HCT116 (cell line): Measurements from ENCODE around the gene OR1F1. TPM values are rescaled to one million over a fixed set of nuclear protein-coding genes. Genes with fewer than 3 reads are reported as not detected.

Experiments
- ATAC-seq: fragments of 200-7000 bp; cut with Tn5 transposase; 2 replicates; pipeline ENCODE4 v1.9.1; 2020; ENCODE audit warnings: mild to moderate bottlenecking, moderate library complexity
- BruUV-seq: library from RNA; stranded (reverse); fragments of 400-500 nt; replicated peaks from 2 replicates; lab custom pipeline; 2021; lab: Mats Ljungman, UMichigan
- CTCF ChIA-PET: fragments of 300-600 bp; sonication (Branson Sonifier 250); formaldehyde crosslinking; loops from one replicate; lab custom pipeline; 2021; ENCODE audit warnings: antibody characterized with exemption; lab: Charles Lee
- POLR2A ChIA-PET: fragments of 300-600, 350-600 bp; sonication (Branson Sonifier 250); formaldehyde crosslinking; loops from one replicate; lab custom pipeline; 2021; ENCODE audit warnings: antibody characterized with exemption; lab: Charles Lee
- RAD21 ChIA-PET, 2 experiments: fragments of 300-600 bp; sonication (Branson Sonifier 250); formaldehyde crosslinking; loops; one replicate each; lab custom pipeline; 2023; ENCODE audit warnings: low total read pairs in 2 of 2; ENCODE audit not compliant: uncharacterized antibody in 2 of 2, unreplicated experiment in 2 of 2, low non-redundant PET in 1 of 2; lab: Charles Lee
- DNase-seq: peaks from one replicate; pipeline ENCODE4 v3.0.0-alpha.2; 2010; ENCODE audit warnings: low read depth, low spot score
- H2AFZ ChIP-seq: fragments of 200-600 bp; shearing (Covaris generic), sonication (generic); 2 replicates; pipeline ENCODE4 v1.6.1; 2017; ENCODE audit warnings: low read depth, mixed run types, mixed read lengths, antibody characterized with exemption, low read length; ENCODE audit not compliant: poor library complexity, severe bottlenecking
- H3K27ac ChIP-seq: 2 replicates; pipeline ENCODE4 v1.5.1; 2012; ENCODE audit warnings: low read depth, low read length
- H3K27me3 ChIP-seq: fragments of 200-600 bp; sonication (generic); 2 replicates; pipeline ENCODE4 v1.6.1; 2016; ENCODE audit warnings: mixed run types, low read length, mixed read lengths; ENCODE audit not compliant: insufficient read depth
- H3K36me3 ChIP-seq, 2 experiments: fragments of 200-500 bp in 1 of 2; fragments of 200-600 bp in 1 of 2; sonication (Bioruptor generic) in 1 of 2; sonication (generic) in 1 of 2; 2 replicates each; pipeline versions ENCODE4 v1.5.1 to v1.6.1; 2014 to 2016; ENCODE audit warnings: low read length in 2 of 2, inconsistent platforms in 1 of 2, mixed read lengths in 1 of 2, mixed run types in 1 of 2; ENCODE audit not compliant: insufficient read depth in 2 of 2, control insufficient read depth in 1 of 2
- H3K4me1 ChIP-seq, 2 experiments: fragments of 200-600 bp in 1 of 2; sonication (generic) in 1 of 2; 2 replicates each; pipeline versions ENCODE4 v1.5.1 to v1.6.1; 2012 to 2017; ENCODE audit warnings: low read length in 2 of 2, inconsistent platforms in 1 of 2, mild to moderate bottlenecking in 1 of 2, mixed read lengths in 1 of 2, mixed run types in 1 of 2, moderate library complexity in 1 of 2; ENCODE audit not compliant: insufficient read depth in 2 of 2, control insufficient read depth in 1 of 2
- H3K4me2 ChIP-seq: fragments of 200-600 bp; sonication (generic); 2 replicates; pipeline ENCODE4 v1.6.1; 2017; ENCODE audit warnings: mixed run types, low read length, mixed read lengths
- H3K4me3 ChIP-seq, 2 experiments: fragments of 200-600 bp in 1 of 2; sonication (generic) in 1 of 2; replicated peaks in 1 of 2; 2 replicates each; pipeline ENCODE4 v1.5.1; 2011 to 2016; ENCODE audit warnings: low read length in 2 of 2, control low read depth in 1 of 2, low read depth in 1 of 2, mild to moderate bottlenecking in 1 of 2, mixed read lengths in 1 of 2, mixed run types in 1 of 2
- H3K79me2 ChIP-seq: fragments of 200-600 bp; sonication (generic); 2 replicates; pipeline ENCODE4 v1.6.1; 2017; ENCODE audit warnings: mild to moderate bottlenecking, mixed run types, low read length, moderate library complexity, mixed read lengths; ENCODE audit not compliant: insufficient read depth
- H3K9ac ChIP-seq: fragments of 200-600 bp; sonication (generic); 2 replicates; pipeline ENCODE4 v1.6.1; 2016; ENCODE audit warnings: low read length, mixed read lengths
- H3K9me2 ChIP-seq: fragments of 200-600 bp; sonication (generic), shearing (Covaris generic); 2 replicates; pipeline ENCODE4 v1.6.1; 2017; ENCODE audit warnings: mixed run types, mild to moderate bottlenecking, moderate library complexity; ENCODE audit not compliant: insufficient read depth
- H3K9me3 ChIP-seq, 2 experiments: fragments of 200-500 bp in 1 of 2; fragments of 200-600 bp in 1 of 2; sonication (Bioruptor generic) in 1 of 2; sonication (generic) in 1 of 2; 2 replicates each; pipeline ENCODE4 v1.6.1; 2014 to 2017; ENCODE audit warnings: low read length in 2 of 2, mixed read lengths in 2 of 2, inconsistent platforms in 1 of 2, low read depth in 1 of 2, mild to moderate bottlenecking in 1 of 2, mixed run types in 1 of 2, moderate library complexity in 1 of 2; ENCODE audit not compliant: control insufficient read depth in 1 of 2, insufficient read depth in 1 of 2
- H4K20me1 ChIP-seq: fragments of 200-600 bp; sonication (generic), shearing (Covaris generic); 2 replicates; pipeline ENCODE4 v1.6.1; 2017; ENCODE audit warnings: mixed run types, mild to moderate bottlenecking, moderate library complexity; ENCODE audit not compliant: insufficient read depth
- ATF3 ChIP-seq: IDR thresholded peaks from 2 replicates; pipeline ENCODE4 v1.6.1; 2012
- CTCF ChIP-seq, 3 experiments: fragments of 200-600 bp in 1 of 3; sonication (generic) in 1 of 3; IDR thresholded peaks in 2 of 3; conservative IDR thresholded peaks in 1 of 3; 2 replicates each; pipeline ENCODE4 v1.5.1; 2012 to 2017; ENCODE audit warnings: low read depth in 2 of 3, low read length in 2 of 3, antibody characterized with exemption in 1 of 3, borderline replicate concordance in 1 of 3, control low read depth in 1 of 3, mild to moderate bottlenecking in 1 of 3, mixed read lengths in 1 of 3, mixed run types in 1 of 3, moderate library complexity in 1 of 3; ENCODE audit not compliant: insufficient read depth in 1 of 3
- EGR1 ChIP-seq: IDR thresholded peaks from 2 replicates; pipeline ENCODE4 v1.6.1; 2012; ENCODE audit warnings: low read depth
- EZH2phosphoT487 ChIP-seq: fragments of 200-600 bp; IDR thresholded peaks from 2 replicates; pipeline ENCODE4 v1.6.1; 2018; ENCODE audit warnings: antibody characterized with exemption, borderline replicate concordance
- FOSL1 ChIP-seq: IDR thresholded peaks from 2 replicates; pipeline ENCODE4 v1.6.1; 2012; ENCODE audit warnings: low read depth
- MAX ChIP-seq: IDR thresholded peaks from 2 replicates; pipeline ENCODE4 v1.6.1; 2012
- POLR2A ChIP-seq: IDR thresholded peaks from 2 replicates; pipeline ENCODE4 v1.7.0; 2011; ENCODE audit warnings: borderline replicate concordance; ENCODE audit not compliant: insufficient read depth, insufficient read length; ENCODE audit errors: extremely low read depth
- POLR2AphosphoS5 ChIP-seq: IDR thresholded peaks from 2 replicates; pipeline ENCODE4 v1.6.1; 2011; ENCODE audit warnings: mild to moderate bottlenecking, low read depth, low read length, moderate library complexity
- RAD21 ChIP-seq: IDR thresholded peaks from 2 replicates; pipeline ENCODE4 v1.6.1; 2012; ENCODE audit warnings: low read depth, mild to moderate bottlenecking
- REST ChIP-seq: IDR thresholded peaks from 2 replicates; pipeline ENCODE4 v1.6.1; 2012; ENCODE audit warnings: low read depth
- SIN3A ChIP-seq: IDR thresholded peaks from 2 replicates; pipeline ENCODE4 v1.6.1; 2012; ENCODE audit warnings: low read depth
- SP1 ChIP-seq: IDR thresholded peaks from 2 replicates; pipeline ENCODE4 v1.6.1; 2012; ENCODE audit warnings: low read depth
- SRF ChIP-seq: IDR thresholded peaks from 2 replicates; pipeline ENCODE4 v1.6.1; 2012; ENCODE audit warnings: low read depth
- TCF7L2 ChIP-seq: IDR thresholded peaks from 2 replicates; pipeline ENCODE4 v1.7.0; 2011; ENCODE audit warnings: borderline replicate concordance, inconsistent platforms; ENCODE audit not compliant: insufficient read depth, insufficient read length; ENCODE audit errors: extremely low read depth
- YY1 ChIP-seq: IDR thresholded peaks from 2 replicates; pipeline ENCODE4 v1.6.1; 2011; ENCODE audit warnings: low read length, low read depth, moderate library complexity, mild to moderate bottlenecking; ENCODE audit not compliant: insufficient replicate concordance; ENCODE audit errors: extremely low read depth
- ZFX ChIP-seq: fragments of 450-650 bp; IDR thresholded peaks from 2 replicates; pipeline ENCODE4 v1.6.1; 2017
- ZNF274 ChIP-seq: fragments of 200-500 bp; sonication (Bioruptor generic); IDR thresholded peaks from 2 replicates; pipeline ENCODE4 v1.6.1; 2014; ENCODE audit warnings: mild to moderate bottlenecking, low read depth, low read length, inconsistent platforms
- intact Hi-C: fragments of 100-400 bp; cut with micrococcal nuclease; formaldehyde crosslinking; loops from 2 replicates; pipeline ENCODE4 v1.10.0; 2022
- total RNA-seq: library from RNA; stranded (reverse); gene quantifications from one replicate; pipeline ENCODE4 v1.2.1, GENCODE V29; 2021; ENCODE audit not compliant: unreplicated experiment

Gene OR1F1
- total RNA-seq, 1 experiment from 2014 or later = not detected

GRCh38 chr16:3149630-3150345, 38.2 kb upstream of the OR1F1 start:
- TSS peak; percentile 54 for BruUV-seq
- RAD21 ChIA-PET = interaction anchor here (0.6 to 1.3 kb wide), 7 partner anchors 9 to 122 kb away, joined by 3 to 7 read pairs (median 4); partner anchors contain the start of gene ZNF213 (in 2 of the 2)
- peak overlapping the region; percentile 95 for H3K27ac ChIP-seq
- TF ChIP-seq FOSL1 (no peak), SIN3A (no peak), POLR2AphosphoS5 (peak; percentile 56), SRF (no peak), RAD21 (no peak), MAX (no peak), REST (no peak), ATF3 (no peak), TCF7L2 (no peak), YY1 (peak; percentile 79), ZNF274 (no peak), POLR2A (peak; percentile 20), EGR1 (no peak), CTCF (IDR thresholded peaks at IDR 0.05 in 2 of 3, conservative IDR thresholded peaks at IDR 0.05 in 1 of 3; ENCODE audit: borderline replicate concordance in 1 of 3, insufficient read depth in 1 of 3, low read depth in 2 of 3, low read length in 2 of 3) (peak in 2 of 3 experiments; percentile 50 to 55; a peak in 4 of 6 replicates), EZH2phosphoT487 (no peak), SP1 (no peak), ZFX (peak; percentile 93)

More at GRCh38 chr16:3149630-3150345, 38.2 kb upstream of the OR1F1 start:
- H3K4me3 ChIP-seq = peak overlapping the region; percentile 54 to 65
- DNase-seq (no peak), ATAC-seq (peak; percentile 24)
- H3K79me2 ChIP-seq = no peaks in the 10 kb centered on the region
- peak overlapping the region; percentile 81 for H3K4me2 ChIP-seq
- H3K4me1 ChIP-seq = peaks cover 8 to 38% of the 10 kb centered on the region in 2 experiments
- POLR2A ChIA-PET = interaction anchor here (0.9 to 3.2 kb wide), 14 partner anchors 9 to 128 kb away, joined by 3 to 34 read pairs (median 4); partner anchors contain the start of genes HCFC1R1, OR1F1 and ZNF213
- H3K9me3 ChIP-seq = no peaks in the 10 kb centered on the region
- intact Hi-C loops = loop anchor here (1.0 to 5.0 kb wide), 4 partner anchors 9 to 38 kb away; partner anchors contain the start of genes OR1F1 and ZNF213
- H3K36me3 ChIP-seq = no peaks in the 10 kb centered on the region
- CTCF ChIA-PET = interaction anchor here (0.6 to 4.0 kb wide), 13 partner anchors 8 to 118 kb away, joined by 3 to 41 read pairs (median 5); partner anchors contain the start of genes OR1F1 and ZNF213
- no peaks in the 10 kb centered on the region for H3K27me3 ChIP-seq
- H4K20me1 ChIP-seq = no peaks in the 10 kb centered on the region
- peak overlapping the region; percentile 84 for H3K9ac ChIP-seq
- no peak overlapping the region for H2AFZ ChIP-seq
- no peaks in the 10 kb centered on the region for H3K9me2 ChIP-seq
